K562 treated with DMSO at 1 percent for 48 hours (cell line): Measurements from ENCODE around the gene HNRNPH1. TPM values are rescaled to one million over a fixed set of nuclear protein-coding genes. Genes with fewer than 3 reads are reported as not detected.

ENCODE experiments used
- total RNA-seq: library from RNA; unstranded; fragments of 300-600 nt; gene quantifications from 2 replicates; pipeline ENCODE4 v1.2.3, GENCODE V29; 2022; ENCODE audit warnings: low replicate concordance; ENCODE audit errors: extremely low read depth

Gene HNRNPH1
- total RNA-seq: not detected in 2 replicates

GRCh38 chr5:179623003-179623905 is at the start of gene HNRNPH1:
TSS of gene HNRNPH1 (minus strand) at chr5:179623671. CDS start at chr5:179623133, 538 bp downstream.

Other genes starting within 250 kb of the HNRNPH1 start
- gene RUFY1, start 73.1 kb downstream of the HNRNPH1 start, total RNA-seq: not detected in 2 replicates
- not detected in 2 replicates for gene CBY3, start 57.4 kb upstream of the HNRNPH1 start, total RNA-seq
- 673 TPM in 1 of 2 replicates, not detected in the other for gene CANX, start 75.3 kb upstream of the HNRNPH1 start, total RNA-seq
- not detected in 2 replicates for gene MAML1, start 109.2 kb upstream of the HNRNPH1 start, total RNA-seq
- not detected in 2 replicates for gene LTC4S, start 170.3 kb upstream of the HNRNPH1 start, total RNA-seq
- not detected in 2 replicates for gene MGAT4B, start 183.2 kb upstream of the HNRNPH1 start, total RNA-seq
- 1,536 TPM in 1 of 2 replicates, not detected in the other for gene SQSTM1, start 197.2 kb upstream of the HNRNPH1 start, total RNA-seq
- gene MRNIP, start 235.1 kb upstream of the HNRNPH1 start, total RNA-seq: not detected in 2 replicates